B cell (primary cell): ENCODE measurements around the gene DPH6. TPM values are rescaled to one million over a fixed set of nuclear protein-coding genes. Genes with fewer than 3 reads are reported as not detected.

Experiments
- ATAC-seq: fragments of 200-7000 bp; cut with Tn5 transposase; one replicate; pipeline ENCODE4 v1.10.0; 2021; ENCODE audit warnings: low read depth, mild to moderate bottlenecking, moderate number of reproducible peaks, moderate library complexity
- CTCF ChIA-PET: fragments of 350-600 bp; sonication (Branson Sonifier 250); formaldehyde crosslinking; loops from one replicate; lab custom pipeline; 2021; ENCODE audit warnings: antibody characterized with exemption, inconsistent platforms; lab: Charles Lee
- POLR2A ChIA-PET: fragments of 350-600 bp; sonication (Branson Sonifier 250); formaldehyde crosslinking; loops from one replicate; lab custom pipeline; 2021; ENCODE audit warnings: antibody characterized with exemption; lab: Charles Lee
- DNase-seq: peaks from one replicate; pipeline ENCODE4 v3.0.0; 2013
- H2AFZ ChIP-seq: 2 replicates; pipeline ENCODE4 v1.6.1; 2012; ENCODE audit warnings: mild to moderate bottlenecking, low read depth, low read length; ENCODE audit not compliant: insufficient read depth, poor library complexity, severe bottlenecking
- H3K27ac ChIP-seq, 2 donors: 1 replicate in 1 of 2; 2 replicates in 1 of 2; pipeline ENCODE4 v1.5.1; 2012 to 2013; ENCODE audit warnings: low read length in 2 of 2, mild to moderate bottlenecking in 2 of 2, moderate library complexity in 1 of 2
- H3K27me3 ChIP-seq, 4 experiments: fragments of 200-600 bp in 1 of 4; sonication (generic) in 1 of 4; replicated peaks in 1 of 4; 1 replicate in 2 of 4; 2 replicates in 2 of 4; pipeline versions ENCODE4 v1.6.1 to v1.7.0; 2013 to 2016; ENCODE audit warnings: low read length in 3 of 4, mild to moderate bottlenecking in 2 of 4, mixed read lengths in 1 of 4, moderate library complexity in 1 of 4; ENCODE audit not compliant: insufficient read depth in 4 of 4, control insufficient read depth in 3 of 4; ENCODE audit errors: control extremely low read depth in 1 of 4
- H3K36me3 ChIP-seq, 2 experiments: replicated peaks in 1 of 2; 1 replicate in 1 of 2; 2 replicates in 1 of 2; pipeline versions ENCODE4 v1.6.1 to v1.7.1; 2013; ENCODE audit warnings: low read length in 1 of 2; ENCODE audit not compliant: insufficient read depth in 2 of 2, control insufficient read depth in 1 of 2; ENCODE audit errors: control extremely low read depth in 1 of 2, extremely low read depth in 1 of 2
- H3K4me1 ChIP-seq, 2 donors: fragments of 200-600 bp in 1 of 2; sonication (generic) in 1 of 2; 1 replicate in 1 of 2; 2 replicates in 1 of 2; pipeline versions ENCODE4 v1.5.1 to v1.6.1; 2013 to 2017; ENCODE audit warnings: low read length in 2 of 2; ENCODE audit not compliant: control insufficient read depth in 2 of 2, insufficient read depth in 2 of 2
- H3K4me2 ChIP-seq: replicated peaks from 2 replicates; pipeline ENCODE3; 2012; ENCODE audit warnings: mild to moderate bottlenecking, low read depth, low read length; ENCODE audit not compliant: poor library complexity, severe bottlenecking
- H3K4me3 ChIP-seq, 5 experiments: fragments of 200-600 bp in 1 of 5; sonication (generic) in 1 of 5; 1 replicate in 3 of 5; 2 replicates in 2 of 5; pipeline versions ENCODE4 v1.5.1 to v1.7.0; 2011 to 2016; ENCODE audit warnings: low read length in 4 of 5, mild to moderate bottlenecking in 4 of 5, low read depth in 2 of 5, control low read depth in 1 of 5, moderate library complexity in 1 of 5; ENCODE audit not compliant: insufficient read depth in 1 of 5; ENCODE audit errors: control extremely low read depth in 1 of 5, extremely low read depth in 1 of 5
- H3K79me2 ChIP-seq: fragments of 200-600 bp; sonication (generic); one replicate; pipeline ENCODE4 v1.6.0; 2016; ENCODE audit warnings: low read length; ENCODE audit not compliant: control insufficient read depth, insufficient read depth
- H3K9ac ChIP-seq: fragments of 200-600 bp; sonication (generic); 2 replicates; pipeline ENCODE4 v1.6.1; 2017; ENCODE audit warnings: mild to moderate bottlenecking, low read length, moderate library complexity
- H3K9me3 ChIP-seq, 3 donors: one replicate each; pipeline versions ENCODE4 v1.6.1 to v1.7.1; 2013; ENCODE audit warnings: low read length in 2 of 3; ENCODE audit not compliant: control insufficient read depth in 2 of 3, insufficient read depth in 1 of 3; ENCODE audit errors: control extremely low read depth in 1 of 3
- H4K20me1 ChIP-seq: 2 replicates; pipeline ENCODE4 v1.6.0; 2012; ENCODE audit warnings: mild to moderate bottlenecking, low read length; ENCODE audit not compliant: insufficient read depth, control insufficient read depth, poor library complexity, severe bottlenecking
- H3K27ac Mint-ChIP-seq: one replicate; pipeline ENCODE4 v1.8.0; 2021; ENCODE audit warnings: mixed read lengths
- H3K27me3 Mint-ChIP-seq: one replicate; pipeline ENCODE4 v1.8.0; 2021; ENCODE audit warnings: mixed read lengths
- H3K4me1 Mint-ChIP-seq: one replicate; pipeline ENCODE4 v1.8.0; 2021; ENCODE audit warnings: mixed read lengths
- H3K4me3 Mint-ChIP-seq: one replicate; pipeline ENCODE4 v1.8.0; 2021; ENCODE audit warnings: mixed read lengths
- H3K9me3 Mint-ChIP-seq: one replicate; pipeline ENCODE4 v1.8.0; 2022; ENCODE audit warnings: mixed read lengths; ENCODE audit not compliant: insufficient read depth
- EZH2 ChIP-seq: IDR thresholded peaks from 2 replicates; pipeline ENCODE4 v1.6.1; 2012; ENCODE audit warnings: borderline replicate concordance, low read depth, mild to moderate bottlenecking, moderate library complexity, low read length; ENCODE audit not compliant: insufficient read depth, poor library complexity, severe bottlenecking
- WGBS: methylation state at CpG from one replicate; pipeline ENCODE4 v1.1.5; 2013; ENCODE audit warnings: missing lambda C conversion rate; ENCODE audit not compliant: insufficient coverage; 5-methylcytosine and 5-hydroxymethylcytosine counted together
- intact Hi-C: fragments of 100-400 bp; cut with micrococcal nuclease; formaldehyde crosslinking; loops from one replicate; pipeline ENCODE4 v1.10.0; 2022
- polyA plus RNA-seq: library from polyadenylated mRNA; depleted of rRNA; stranded (reverse); fragments of >200 nt; gene quantifications from 2 replicates; pipeline ENCODE4 v1.2.3, GENCODE V29; 2012
- total RNA-seq, 2 donors: library from RNA; stranded (reverse); fragments of 120-200 nt in 1 of 2; gene quantifications; 1 replicate in 1 of 2; 2 replicates in 1 of 2; pipeline versions ENCODE4 v1.2.3 to v1.2.4, GENCODE V29; 2013 to 2022
- TF ChIP-seq, protein P1 (sequence below): fragments of 200-600 bp; IDR thresholded peaks from one replicate; pipeline ENCODE4 v1.8.0; 2022; ENCODE audit warnings: antibody characterized with exemption, mild to moderate bottlenecking

The DPH6 gene
- total and polyA plus RNA-seq, 2 donors (not counting 1 experiment from before 2014, with no cell fraction given) = 5.4 to 13.3 TPM

DNA sequence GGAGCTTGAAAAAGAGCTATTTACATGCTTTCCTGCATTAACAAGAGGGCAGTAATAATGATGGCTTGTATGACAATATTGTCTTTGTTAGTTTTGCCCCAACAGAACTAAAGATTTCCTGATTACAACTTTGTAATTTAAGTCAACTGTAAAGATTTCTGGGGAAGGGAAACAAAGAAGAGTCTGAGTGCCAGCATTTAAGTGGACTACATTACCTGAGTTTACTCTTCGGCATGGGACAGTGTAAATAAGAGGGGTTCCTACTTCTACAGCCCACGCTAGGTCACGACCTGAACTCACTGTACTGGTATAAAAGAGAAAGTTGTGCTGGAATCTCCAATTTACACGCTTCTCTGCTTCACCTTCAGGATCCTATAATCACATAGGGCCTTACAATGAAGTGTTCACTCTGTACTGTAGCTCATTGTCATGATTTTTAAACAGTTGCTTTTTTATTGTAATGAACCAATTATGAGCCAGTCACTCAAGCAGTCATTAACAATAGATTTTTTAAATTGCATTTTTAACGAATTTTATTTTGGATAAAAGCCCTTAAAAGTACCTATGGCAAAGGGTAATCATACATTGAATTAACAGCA is 39.6 kb downstream of the DPH6 start:
- Mint-ChIP-seq H3K4me3 (no peak overlapping the region), H3K27me3 (no peaks in the 10 kb centered on the region), H3K4me1 (peaks cover 17% of the 10 kb centered on the region), H3K27ac (peak overlapping the region; percentile 6), H3K9me3 (no peaks in the 10 kb centered on the region)
- POLR2A ChIA-PET = no interaction called here
- no CpG with 5 or more reads among the region's 5 CpGs for WGBS
- intact Hi-C loops = no loop called here
- Histone ChIP-seq H3K27me3 (no peaks in the 10 kb centered on the region), H3K4me3 (no peak overlapping the region), H3K36me3 (no peaks in the 10 kb centered on the region), H3K9me3 (no peaks in the 10 kb centered on the region), H3K4me1 (peaks cover 3 to 14% of the 10 kb centered on the region in 2 donors), H3K27ac (no peak overlapping the region), H4K20me1 (no peaks in the 10 kb centered on the region), H3K4me2 (no peak overlapping the region), H2AFZ (no peak overlapping the region), H3K9ac (no peak overlapping the region), H3K79me2 (no peaks in the 10 kb centered on the region)
- TF ChIP-seq EZH2 = no peak
- TF ChIP-seq, protein P1, sequence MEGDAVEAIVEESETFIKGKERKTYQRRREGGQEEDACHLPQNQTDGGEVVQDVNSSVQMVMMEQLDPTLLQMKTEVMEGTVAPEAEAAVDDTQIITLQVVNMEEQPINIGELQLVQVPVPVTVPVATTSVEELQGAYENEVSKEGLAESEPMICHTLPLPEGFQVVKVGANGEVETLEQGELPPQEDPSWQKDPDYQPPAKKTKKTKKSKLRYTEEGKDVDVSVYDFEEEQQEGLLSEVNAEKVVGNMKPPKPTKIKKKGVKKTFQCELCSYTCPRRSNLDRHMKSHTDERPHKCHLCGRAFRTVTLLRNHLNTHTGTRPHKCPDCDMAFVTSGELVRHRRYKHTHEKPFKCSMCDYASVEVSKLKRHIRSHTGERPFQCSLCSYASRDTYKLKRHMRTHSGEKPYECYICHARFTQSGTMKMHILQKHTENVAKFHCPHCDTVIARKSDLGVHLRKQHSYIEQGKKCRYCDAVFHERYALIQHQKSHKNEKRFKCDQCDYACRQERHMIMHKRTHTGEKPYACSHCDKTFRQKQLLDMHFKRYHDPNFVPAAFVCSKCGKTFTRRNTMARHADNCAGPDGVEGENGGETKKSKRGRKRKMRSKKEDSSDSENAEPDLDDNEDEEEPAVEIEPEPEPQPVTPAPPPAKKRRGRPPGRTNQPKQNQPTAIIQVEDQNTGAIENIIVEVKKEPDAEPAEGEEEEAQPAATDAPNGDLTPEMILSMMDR = no peak
- CTCF ChIA-PET = no interaction called here
- DNase-seq = no peak
- no peak for ATAC-seq

DNA sequence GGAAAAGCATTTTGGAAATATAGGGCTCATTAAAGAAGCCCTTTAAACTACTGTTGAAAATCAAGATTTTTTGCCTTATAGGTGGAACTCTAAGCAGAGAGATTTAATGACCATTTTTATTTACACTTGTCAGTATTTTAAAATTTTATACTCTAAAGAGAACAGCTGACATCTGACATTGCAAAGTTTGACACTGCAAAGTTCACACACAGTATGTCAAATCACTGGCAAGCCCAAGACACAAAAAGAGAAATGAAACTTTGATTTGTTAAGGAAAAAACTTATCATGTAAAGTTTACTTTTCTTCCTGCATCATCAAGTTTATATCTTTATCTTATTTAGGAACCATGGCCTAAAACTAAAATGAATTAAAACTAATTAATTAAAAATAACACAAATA is 40.2 kb downstream of the DPH6 start:
- Histone ChIP-seq H3K9ac (no peak overlapping the region), H3K4me3 (no peak overlapping the region), H3K79me2 (no peaks in the 10 kb centered on the region), H3K27ac (no peak overlapping the region), H2AFZ (no peak overlapping the region), H3K9me3 (no peaks in the 10 kb centered on the region), H3K27me3 (no peaks in the 10 kb centered on the region), H3K36me3 (no peaks in the 10 kb centered on the region), H3K4me1 (peaks cover 3 to 14% of the 10 kb centered on the region in 2 donors), H4K20me1 (no peaks in the 10 kb centered on the region), H3K4me2 (no peak overlapping the region)
- H3K27ac Mint-ChIP-seq = no peak overlapping the region
- TF ChIP-seq EZH2 = no peak
- TF ChIP-seq, protein P1 = no peak
- intact Hi-C loops = no loop called here
- no peaks in the 10 kb centered on the region for H3K27me3 Mint-ChIP-seq
- H3K4me3 Mint-ChIP-seq = no peak overlapping the region
- POLR2A ChIA-PET = no interaction called here
- no peaks in the 10 kb centered on the region for H3K9me3 Mint-ChIP-seq
- DNase-seq (no peak), ATAC-seq (peak; percentile 28)
- peaks cover 17% of the 10 kb centered on the region for H3K4me1 Mint-ChIP-seq
- CTCF ChIA-PET = no interaction called here
